CD4-positive, alpha-beta memory T cell (primary cell): ENCODE data around the gene DNAJC7. TPM values are rescaled to one million over a fixed set of nuclear protein-coding genes. Genes with fewer than 3 reads are reported as not detected.

Experiments used
- CTCF ChIA-PET: fragments of 350-600 bp; sonication (Branson Sonifier 250); formaldehyde crosslinking; loops from one replicate; lab custom pipeline; 2021; ENCODE audit warnings: inconsistent platforms; ENCODE audit not compliant: partially characterized antibody; lab: Charles Lee
- POLR2A ChIA-PET: fragments of 350-600 bp; sonication (Branson Sonifier 250); formaldehyde crosslinking; loops from one replicate; lab custom pipeline; 2021; ENCODE audit not compliant: partially characterized antibody; lab: Charles Lee
- DNase-seq, 5 donors: peaks; one replicate each; pipeline versions ENCODE4 v3.0.0 to v3.0.0-alpha.2; 2020 to 2022; ENCODE audit warnings: mixed read lengths in 1 of 5
- H3K27ac ChIP-seq: one replicate; pipeline ENCODE4 v1.7.0; 2013; ENCODE audit warnings: low read depth, low read length
- H3K27me3 ChIP-seq: 2 replicates; pipeline ENCODE4 v1.7.0; 2013; ENCODE audit warnings: mild to moderate bottlenecking, low read length, moderate library complexity; ENCODE audit not compliant: insufficient read depth
- H3K36me3 ChIP-seq: 2 replicates; pipeline ENCODE4 v1.7.0; 2013; ENCODE audit warnings: mild to moderate bottlenecking, low read length, moderate library complexity; ENCODE audit not compliant: insufficient read depth
- H3K4me1 ChIP-seq: 2 replicates; pipeline ENCODE4 v1.7.0; 2013; ENCODE audit warnings: mild to moderate bottlenecking, low read length, moderate library complexity; ENCODE audit not compliant: insufficient read depth
- H3K4me3 ChIP-seq, 2 donors: one replicate each; pipeline ENCODE4 v1.7.0; 2013; ENCODE audit warnings: low read length in 2 of 2, mild to moderate bottlenecking in 1 of 2
- H3K9me3 ChIP-seq, 2 donors: one replicate each; pipeline ENCODE4 v1.7.0; 2013; ENCODE audit warnings: low read length in 2 of 2, control low read depth in 1 of 2; ENCODE audit not compliant: control insufficient read depth in 1 of 2
- H3K27ac Mint-ChIP-seq, 7 donors: one replicate each; pipeline ENCODE4 v1.8.0; 2020 to 2021; ENCODE audit warnings: mixed read lengths in 7 of 7, mild to moderate bottlenecking in 6 of 7, inconsistent platforms in 3 of 7, moderate library complexity in 3 of 7
- H3K27me3 Mint-ChIP-seq, 2 donors: one replicate each; pipeline ENCODE4 v1.8.0; 2020 to 2021; ENCODE audit warnings: mixed read lengths in 2 of 2
- H3K36me3 Mint-ChIP-seq, 2 donors: one replicate each; pipeline ENCODE4 v1.8.0; 2020 to 2021; ENCODE audit warnings: mixed read lengths in 2 of 2, inconsistent platforms in 1 of 2, mild to moderate bottlenecking in 1 of 2
- H3K4me1 Mint-ChIP-seq, 4 donors: one replicate each; pipeline ENCODE4 v1.8.0; 2020 to 2021; ENCODE audit warnings: mixed read lengths in 4 of 4, mild to moderate bottlenecking in 1 of 4
- H3K4me3 Mint-ChIP-seq, 8 donors: one replicate each; pipeline ENCODE4 v1.8.0; 2020 to 2021; ENCODE audit warnings: mixed read lengths in 8 of 8, mild to moderate bottlenecking in 7 of 8, moderate library complexity in 6 of 8, inconsistent platforms in 3 of 8
- H3K9me3 Mint-ChIP-seq, 8 donors: one replicate each; pipeline ENCODE4 v1.8.0; 2020 to 2021; ENCODE audit warnings: mixed read lengths in 8 of 8, mild to moderate bottlenecking in 5 of 8, inconsistent platforms in 3 of 8, moderate library complexity in 1 of 8
- intact Hi-C: fragments of 100-400 bp; cut with micrococcal nuclease; formaldehyde crosslinking; loops from one replicate; pipeline ENCODE4 v1.15.1; 2023
- polyA plus RNA-seq, 2 donors: library from polyadenylated mRNA; unstranded; fragments of 300-500 nt; fragmentation: Illumina TruSeq; gene quantifications; one replicate each; pipeline ENCODE4 v1.2.3, GENCODE V29; 2021
- total RNA-seq, 2 experiments: library from RNA; stranded (reverse); gene quantifications; one replicate each; pipeline ENCODE4 v1.2.3, GENCODE V29; 2021

The DNAJC7 gene
- total and polyA plus RNA-seq, 4 experiments from 2014 or later = 45.2 to 112 (median 86.7) TPM

GRCh38 chr17:42058063-42058462 lies 40.8 kb upstream of the DNAJC7 start:
- H3K4me1 Mint-ChIP-seq = no peaks in the 10 kb centered on the region
- POLR2A ChIA-PET = no interaction called here
- DNase-seq = no peak
- Histone ChIP-seq H3K9me3 (no peaks in the 10 kb centered on the region), H3K27me3 (no peaks in the 10 kb centered on the region), H3K36me3 (no peaks in the 10 kb centered on the region), H3K27ac (no peak overlapping the region), H3K4me1 (no peaks in the 10 kb centered on the region), H3K4me3 (no peak overlapping the region)
- peaks cover 11 to 20% of the 10 kb centered on the region in 2 donors for H3K27me3 Mint-ChIP-seq
- intact Hi-C loops = no loop called here
- CTCF ChIA-PET = interaction anchor here (0.9 kb wide), 1 partner anchor 9 kb away, joined by 3 read pairs; no protein-coding TSS in a partner anchor
- H3K9me3 Mint-ChIP-seq = no peaks in the 10 kb centered on the region
- H3K4me3 Mint-ChIP-seq = no peak overlapping the region
- no peaks in the 10 kb centered on the region for H3K36me3 Mint-ChIP-seq
- no peak overlapping the region for H3K27ac Mint-ChIP-seq

GRCh38 chr17:42056635-42057034 lies 39.4 kb upstream of the DNAJC7 start:
- no peak overlapping the region for H3K27ac Mint-ChIP-seq
- no peaks in the 10 kb centered on the region for H3K36me3 Mint-ChIP-seq
- Histone ChIP-seq H3K36me3 (no peaks in the 10 kb centered on the region), H3K4me1 (no peaks in the 10 kb centered on the region), H3K9me3 (no peaks in the 10 kb centered on the region), H3K27ac (no peak overlapping the region), H3K27me3 (no peaks in the 10 kb centered on the region), H3K4me3 (no peak overlapping the region)
- no peak overlapping the region for H3K4me3 Mint-ChIP-seq
- peaks cover 0 to 2% (median 0%) of the 10 kb centered on the region in 4 donors for H3K4me1 Mint-ChIP-seq
- no peaks in the 10 kb centered on the region for H3K9me3 Mint-ChIP-seq
- POLR2A ChIA-PET = no interaction called here
- peaks cover 15 to 31% of the 10 kb centered on the region in 2 donors for H3K27me3 Mint-ChIP-seq
- intact Hi-C loops = no loop called here
- CTCF ChIA-PET = interaction anchor here (3.4 kb wide), 1 partner anchor 10 kb away, joined by 13 read pairs; no protein-coding TSS in a partner anchor
- no peak for DNase-seq

GRCh38 chr17:42055496-42055895 lies 38.3 kb upstream of the DNAJC7 start:
- H3K9me3 ChIP-seq = no peaks in the 10 kb centered on the region
- no peak overlapping the region for H3K4me3 ChIP-seq
- intact Hi-C loops = no loop called here
- ChIA-PET POLR2A (interaction anchor here (1.2 kb wide), 1 partner anchor 38 kb away, joined by 3 read pairs; the partner anchor contains the start of gene DNAJC7), CTCF (interaction anchor here (3.4 kb wide), 1 partner anchor 11 kb away, joined by 13 read pairs; no protein-coding TSS in a partner anchor)
- H3K4me1 ChIP-seq = peaks cover 6% of the 10 kb centered on the region
- no peaks in the 10 kb centered on the region for H3K36me3 ChIP-seq
- no peak for DNase-seq
- no peak overlapping the region for H3K27ac ChIP-seq
- no peaks in the 10 kb centered on the region for H3K27me3 ChIP-seq
- H3K27ac Mint-ChIP-seq = no peak overlapping the region
- H3K9me3 Mint-ChIP-seq = no peaks in the 10 kb centered on the region
- no peak overlapping the region for H3K4me3 Mint-ChIP-seq
- no peaks in the 10 kb centered on the region for H3K36me3 Mint-ChIP-seq
- H3K27me3 Mint-ChIP-seq = peaks cover 15 to 38% of the 10 kb centered on the region in 2 donors
- H3K4me1 Mint-ChIP-seq = peaks cover 5 to 10% (median 6%) of the 10 kb centered on the region in 4 donors

GRCh38 chr17:42055027-42055426 lies 37.8 kb upstream of the DNAJC7 start:
- H3K4me1 ChIP-seq = peaks cover 6% of the 10 kb centered on the region
- no peak overlapping the region for H3K27ac ChIP-seq
- H3K27me3 ChIP-seq = no peaks in the 10 kb centered on the region
- H3K27me3 Mint-ChIP-seq = peaks cover 15 to 34% of the 10 kb centered on the region in 2 donors
- no peaks in the 10 kb centered on the region for H3K9me3 ChIP-seq
- CTCF ChIA-PET = interaction anchor here (3.4 kb wide), 1 partner anchor 11 kb away, joined by 13 read pairs; no protein-coding TSS in a partner anchor
- no peaks in the 10 kb centered on the region for H3K36me3 Mint-ChIP-seq
- H3K4me1 Mint-ChIP-seq = peaks cover 5 to 10% (median 6%) of the 10 kb centered on the region in 4 donors
- POLR2A ChIA-PET = interaction anchor here (1.2 kb wide), 1 partner anchor 38 kb away, joined by 3 read pairs; the partner anchor contains the start of gene DNAJC7
- intact Hi-C loops = no loop called here
- H3K4me3 ChIP-seq = no peak overlapping the region
- H3K4me3 Mint-ChIP-seq = no peak overlapping the region
- H3K27ac Mint-ChIP-seq = no peak overlapping the region
- DNase-seq = no peak
- no peaks in the 10 kb centered on the region for H3K9me3 Mint-ChIP-seq
- no peaks in the 10 kb centered on the region for H3K36me3 ChIP-seq

- CTCF ChIA-PET = interaction anchor here (3.4 kb wide), 1 partner anchor 12 kb away, joined by 13 read pairs; no protein-coding TSS in a partner anchor
- Histone ChIP-seq H3K4me1 (peaks cover 6% of the 10 kb centered on the region), H3K9me3 (no peaks in the 10 kb centered on the region), H3K27ac (no peak overlapping the region), H3K4me3 (no peak overlapping the region), H3K27me3 (no peaks in the 10 kb centered on the region), H3K36me3 (no peaks in the 10 kb centered on the region)
- Mint-ChIP-seq H3K27me3 (peaks cover 15 to 39% of the 10 kb centered on the region in 2 donors), H3K4me1 (peaks cover 5 to 10% (median 7%) of the 10 kb centered on the region in 4 donors), H3K4me3 (no peak overlapping the region), H3K9me3 (no peaks in the 10 kb centered on the region), H3K27ac (no peak overlapping the region), H3K36me3 (no peaks in the 10 kb centered on the region)
- POLR2A ChIA-PET = no interaction called here
- no peak for DNase-seq
- intact Hi-C loops = no loop called here
Observed at GRCh38 chr17:42053731-42054500, 36.7 kb upstream of the DNAJC7 start.

- ChIA-PET POLR2A (no interaction called here), CTCF (interaction anchor here (1.3 kb wide), 1 partner anchor 27 kb away, joined by 6 read pairs; no protein-coding TSS in a partner anchor)
- Histone ChIP-seq H3K27ac (no peak overlapping the region), H3K9me3 (no peaks in the 10 kb centered on the region), H3K36me3 (no peaks in the 10 kb centered on the region), H3K4me1 (peaks cover 6% of the 10 kb centered on the region), H3K4me3 (no peak overlapping the region), H3K27me3 (no peaks in the 10 kb centered on the region)
- no peak for DNase-seq
- Mint-ChIP-seq H3K27me3 (peaks cover 15 to 39% of the 10 kb centered on the region in 2 donors), H3K4me3 (peak overlapping the region in 2 of 8 donors; percentile 13 to 86), H3K4me1 (peaks cover 5 to 10% (median 7%) of the 10 kb centered on the region in 4 donors), H3K36me3 (no peaks in the 10 kb centered on the region), H3K27ac (no peak overlapping the region), H3K9me3 (peaks cover 0 to under 1% (median 0%) of the 10 kb centered on the region in 8 donors)
- intact Hi-C loops = no loop called here
Observed at GRCh38 chr17:42052346-42052877, 35.2 kb upstream of the DNAJC7 start.

- peak overlapping the region in 6 of 8 donors; percentile 2 to 86 (median 86) for H3K4me3 Mint-ChIP-seq
- peaks cover 0 to 2% (median 0%) of the 10 kb centered on the region in 8 donors for H3K9me3 Mint-ChIP-seq
- Histone ChIP-seq H3K27me3 (no peaks in the 10 kb centered on the region), H3K36me3 (no peaks in the 10 kb centered on the region), H3K9me3 (no peaks in the 10 kb centered on the region), H3K27ac (no peak overlapping the region), H3K4me1 (peaks cover 6% of the 10 kb centered on the region), H3K4me3 (no peak overlapping the region)
- intact Hi-C loops = no loop called here
- ChIA-PET POLR2A (interaction anchor here (1.5 kb wide), 1 partner anchor 86 kb away, joined by 5 read pairs; no protein-coding TSS in a partner anchor), CTCF (interaction anchor here (1.0 to 1.3 kb wide), 4 partner anchors 14 to 89 kb away, joined by 3 to 6 read pairs (median 5); no protein-coding TSS in a partner anchor)
- peaks cover 5 to 10% (median 7%) of the 10 kb centered on the region in 4 donors for H3K4me1 Mint-ChIP-seq
- H3K27ac Mint-ChIP-seq = no peak overlapping the region
- peaks cover 14 to 39% of the 10 kb centered on the region in 2 donors for H3K27me3 Mint-ChIP-seq
- H3K36me3 Mint-ChIP-seq = no peaks in the 10 kb centered on the region
- no peak for DNase-seq
Observed at GRCh38 chr17:42051645-42052044, 34.4 kb upstream of the DNAJC7 start.
